Measurements from ENCODE around the gene KIRREL3.

The KIRREL3 gene

DNA sequence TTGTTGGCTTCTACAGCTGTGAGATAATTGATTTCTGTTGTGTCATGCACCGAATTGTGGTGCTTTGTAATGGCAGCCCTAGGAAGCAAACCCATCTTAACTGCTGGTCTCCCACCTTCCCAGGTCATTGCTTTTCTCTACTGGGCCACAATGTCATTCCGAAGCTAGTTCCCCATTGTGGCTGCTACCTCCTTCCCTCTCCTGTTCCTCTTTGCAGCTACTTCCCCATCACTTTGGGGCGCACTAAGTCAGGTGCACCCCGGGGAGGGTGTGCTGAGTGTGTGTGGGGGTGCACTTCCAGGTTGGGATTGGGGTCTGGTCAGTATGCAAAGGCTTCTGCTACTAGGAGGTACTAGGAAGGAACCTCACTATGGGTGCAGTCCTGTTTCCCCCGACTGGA lies 535.8 kb downstream of the KIRREL3 start:
- TF ChIP-seq FOXP2 (optimal IDR thresholded peaks at IDR 0.05; ENCODE audit: control extremely low read depth, extremely low read length, insufficient read depth) (no peak), POLR2AphosphoS5 (IDR thresholded peaks at IDR 0.05; ENCODE audit: borderline replicate concordance, low read depth, low read length) (no peak), EZH2 (IDR thresholded peaks at IDR 0.05) (no peak)
- H3K9ac ChIP-seq (ENCODE audit: insufficient read length): no peak overlapping the region

DNA sequence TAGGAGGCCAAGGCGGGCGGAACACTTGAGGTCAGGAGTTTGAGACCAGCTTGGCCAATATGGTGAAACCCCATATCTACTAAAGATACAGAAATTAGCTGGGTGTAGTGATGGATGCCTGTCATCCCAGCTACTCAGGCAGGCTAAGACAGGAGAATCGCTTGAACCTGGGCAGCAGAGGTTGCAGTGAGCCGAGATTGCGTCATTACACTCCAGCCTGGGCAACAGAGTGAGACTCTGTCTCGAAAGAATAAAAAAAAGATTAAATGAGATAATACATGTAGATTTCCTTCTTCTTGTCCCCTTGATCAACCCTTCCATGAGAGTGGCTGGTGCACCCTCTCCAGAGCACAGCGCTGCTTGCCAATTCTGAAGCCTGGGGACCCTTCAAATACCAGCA lies 538.1 kb downstream of the KIRREL3 start:
- no peak overlapping the region for H3K4me3 ChIP-seq
- no peak overlapping the region for H3K27ac ChIP-seq
- no peaks in the 10 kb centered on the region for H3K36me3 ChIP-seq (ENCODE audit: insufficient read depth, low read length)
- no peaks in the 10 kb centered on the region for H3K9me3 ChIP-seq (ENCODE audit: low read depth, low read length)
- DNase-seq (ENCODE audit: low read depth, low spot score): no peak
- no peak overlapping the region for H3K9ac ChIP-seq (ENCODE audit: insufficient read length)
- TF ChIP-seq POLR2AphosphoS5 (IDR thresholded peaks at IDR 0.05; ENCODE audit: borderline replicate concordance, low read depth, low read length): no peak
- no peak for TF ChIP-seq FOXP2 (optimal IDR thresholded peaks at IDR 0.05; ENCODE audit: control extremely low read depth, extremely low read length, insufficient read depth)
- no peak for TF ChIP-seq EZH2 (IDR thresholded peaks at IDR 0.05)

More for the DNA sequence above, 535.8 kb downstream of the KIRREL3 start:
- no peak for DNase-seq (ENCODE audit: low read depth, low spot score)
- Histone ChIP-seq H3K9me3 (ENCODE audit: low read depth, low read length) (no peaks in the 10 kb centered on the region), H3K36me3 (ENCODE audit: insufficient read depth, low read length) (no peaks in the 10 kb centered on the region), H3K4me3 (no peak overlapping the region), H3K27ac (no peak overlapping the region; the same call in 1 of the 2 replicates)

DNA sequence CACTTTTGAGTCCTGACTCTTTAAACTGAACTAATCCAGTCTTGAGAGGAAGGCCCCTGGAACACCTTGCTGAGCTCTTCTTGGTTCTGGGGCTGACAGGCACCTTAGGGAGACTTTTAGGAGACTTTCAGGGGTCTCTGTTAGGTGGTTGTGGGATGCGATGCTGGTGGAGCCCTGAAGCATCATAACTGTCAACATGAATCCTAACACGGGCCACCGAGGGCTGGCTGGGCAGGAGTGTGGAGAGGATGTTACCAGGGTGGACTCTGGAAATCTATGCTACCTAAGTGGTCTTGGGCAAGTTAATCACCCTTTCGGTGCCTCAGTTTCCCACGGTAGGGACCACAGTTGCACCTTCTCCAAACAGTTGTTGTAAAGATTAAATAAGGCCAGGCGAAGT lies 538.6 kb downstream of the KIRREL3 start:
- no peak for TF ChIP-seq EZH2 (IDR thresholded peaks at IDR 0.05)
- no peak for TF ChIP-seq FOXP2 (optimal IDR thresholded peaks at IDR 0.05; ENCODE audit: control extremely low read depth, extremely low read length, insufficient read depth)
- no peak for TF ChIP-seq POLR2AphosphoS5 (IDR thresholded peaks at IDR 0.05; ENCODE audit: borderline replicate concordance, low read depth, low read length)
- Histone ChIP-seq H3K27ac (no peak overlapping the region), H3K9ac (ENCODE audit: insufficient read length) (no peak overlapping the region), H3K9me3 (ENCODE audit: low read depth, low read length) (no peaks in the 10 kb centered on the region), H3K36me3 (ENCODE audit: insufficient read depth, low read length) (no peaks in the 10 kb centered on the region), H3K4me3 (no peak overlapping the region)
- no peak for DNase-seq (ENCODE audit: low read depth, low spot score)

DNA sequence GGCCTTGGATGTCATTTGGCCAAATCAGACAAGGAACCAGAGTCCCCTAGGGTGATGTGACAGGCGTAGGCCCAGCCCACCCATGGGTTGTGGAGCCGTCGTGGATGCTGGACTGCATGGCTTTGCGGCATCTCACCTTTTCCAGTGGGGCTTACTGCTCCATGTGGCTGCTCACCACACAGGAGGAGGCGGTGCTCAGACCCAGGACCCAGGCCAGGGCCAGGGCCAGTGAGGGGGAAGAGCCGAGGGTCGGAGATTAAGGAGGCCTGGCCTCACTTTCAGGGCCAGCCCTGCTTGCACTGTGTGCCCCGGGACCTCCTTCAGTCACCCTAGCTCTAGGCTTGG lies 539.5 kb downstream of the KIRREL3 start:
- no peak for DNase-seq (ENCODE audit: low read depth, low spot score)
- Histone ChIP-seq H3K36me3 (ENCODE audit: insufficient read depth, low read length) (no peaks in the 10 kb centered on the region), H3K4me3 (no peak overlapping the region), H3K9me3 (ENCODE audit: low read depth, low read length) (no peaks in the 10 kb centered on the region), H3K27ac (no peak overlapping the region), H3K9ac (ENCODE audit: insufficient read length) (no peak overlapping the region)
- TF ChIP-seq POLR2AphosphoS5 (IDR thresholded peaks at IDR 0.05; ENCODE audit: borderline replicate concordance, low read depth, low read length): no peak

DNA sequence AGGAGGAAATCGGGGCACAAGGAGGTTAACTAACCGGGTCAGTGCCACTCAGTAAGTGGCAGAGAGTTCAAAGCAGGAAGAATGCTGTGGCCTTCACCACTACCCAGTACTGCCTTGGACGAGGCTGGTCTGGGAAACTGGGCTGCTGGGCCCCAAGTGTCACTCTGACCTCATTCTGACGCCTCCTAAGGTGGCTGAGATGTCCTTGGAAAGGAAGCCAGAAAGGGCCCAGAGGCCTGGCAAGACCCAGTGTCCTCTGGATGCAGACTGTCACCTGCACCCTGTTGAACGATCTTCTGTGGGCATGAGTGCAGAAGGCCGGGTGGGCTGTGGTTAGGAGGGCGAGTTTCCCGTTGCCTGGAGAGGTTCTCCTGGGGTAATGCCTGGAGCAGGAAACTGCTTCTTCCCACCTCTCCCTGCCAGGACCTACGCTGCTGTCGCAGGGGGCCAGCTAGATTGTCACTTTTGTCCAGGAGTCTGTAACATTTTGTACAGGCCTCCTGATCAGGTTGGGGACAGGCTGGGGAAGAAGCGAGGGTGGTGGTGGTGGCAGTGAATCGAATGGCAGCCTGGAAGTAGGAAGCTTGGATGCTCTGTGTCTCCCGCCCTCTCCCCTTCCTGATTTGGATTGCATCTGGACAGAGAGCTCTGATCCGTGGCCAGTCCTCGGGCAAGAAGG lies 540.0 kb downstream of the KIRREL3 start:
- TF ChIP-seq POLR2AphosphoS5 (IDR thresholded peaks at IDR 0.05; ENCODE audit: borderline replicate concordance, low read depth, low read length): no peak
- TF ChIP-seq EZH2 (IDR thresholded peaks at IDR 0.05): no peak
- no peak for TF ChIP-seq FOXP2 (optimal IDR thresholded peaks at IDR 0.05; ENCODE audit: control extremely low read depth, extremely low read length, insufficient read depth)
- DNase-seq (ENCODE audit: low read depth, low spot score): no peak
- Histone ChIP-seq H3K4me3 (no peak overlapping the region), H3K36me3 (ENCODE audit: insufficient read depth, low read length) (no peaks in the 10 kb centered on the region), H3K9ac (ENCODE audit: insufficient read length) (no peak overlapping the region), H3K9me3 (ENCODE audit: low read depth, low read length) (no peaks in the 10 kb centered on the region), H3K27ac (no peak overlapping the region)

DNA sequence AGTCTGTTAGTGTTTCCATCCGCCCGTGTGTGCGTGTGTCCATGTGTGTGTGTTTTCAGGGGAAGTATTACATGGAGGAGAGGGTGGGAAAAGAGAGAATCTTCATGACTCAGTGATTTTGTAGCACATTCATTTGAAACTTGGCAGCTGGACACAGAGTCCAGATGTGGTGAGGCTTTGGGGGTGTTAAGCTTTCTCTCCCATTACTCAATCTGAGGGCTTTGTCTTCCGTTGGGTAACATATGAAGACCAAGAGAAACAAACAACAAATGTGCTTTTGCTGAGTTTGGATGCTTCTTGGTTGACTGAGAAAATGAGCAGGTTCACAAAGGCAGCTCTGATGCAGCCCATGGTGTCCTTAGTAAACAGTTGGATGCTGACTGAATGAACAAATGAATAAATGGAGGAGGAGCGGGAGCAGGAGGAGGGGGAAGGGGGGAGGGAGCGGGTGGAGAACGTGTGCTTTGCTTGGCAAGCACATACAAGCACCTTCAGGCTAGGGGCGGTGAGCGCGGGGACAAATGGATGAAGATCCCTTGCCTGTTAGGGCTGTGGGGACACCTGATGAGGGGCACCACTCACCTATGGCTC lies 540.8 kb downstream of the KIRREL3 start:
- Histone ChIP-seq H3K36me3 (ENCODE audit: insufficient read depth, low read length) (no peaks in the 10 kb centered on the region), H3K9me3 (ENCODE audit: low read depth, low read length) (no peaks in the 10 kb centered on the region), H3K27ac (no peak overlapping the region), H3K4me3 (no peak overlapping the region), H3K9ac (ENCODE audit: insufficient read length) (no peak overlapping the region)
- DNase-seq (ENCODE audit: low read depth, low spot score): no peak
- TF ChIP-seq FOXP2 (optimal IDR thresholded peaks at IDR 0.05; ENCODE audit: control extremely low read depth, extremely low read length, insufficient read depth) (no peak), EZH2 (IDR thresholded peaks at IDR 0.05) (no peak), POLR2AphosphoS5 (IDR thresholded peaks at IDR 0.05; ENCODE audit: borderline replicate concordance, low read depth, low read length) (no peak)

DNA sequence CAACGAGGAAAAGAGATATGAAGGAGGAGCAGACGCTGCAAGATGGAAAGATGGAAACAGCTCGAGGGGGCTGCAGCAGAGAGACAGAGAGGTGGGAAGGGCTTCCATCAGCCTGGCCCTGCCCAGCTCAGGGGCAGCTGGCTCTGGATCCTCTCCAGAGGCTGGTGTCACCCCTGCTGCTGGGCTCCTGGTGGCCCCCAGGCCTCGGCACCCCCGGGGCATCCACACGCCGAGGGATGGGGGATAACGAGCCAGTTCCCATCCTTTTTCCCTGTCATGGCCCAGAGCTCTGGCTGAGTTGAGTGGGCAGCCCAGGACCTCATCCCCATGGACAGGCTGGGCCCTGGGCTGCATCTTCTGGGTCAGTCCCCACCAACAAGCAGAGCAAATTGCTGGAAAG lies 542.8 kb downstream of the KIRREL3 start:
- no peak overlapping the region for H3K9ac ChIP-seq (ENCODE audit: insufficient read length)
- no peaks in the 10 kb centered on the region for H3K36me3 ChIP-seq (ENCODE audit: insufficient read depth, low read length)
- no peak for DNase-seq (ENCODE audit: low read depth, low spot score)
- H3K27ac ChIP-seq: no peak overlapping the region
- no peak overlapping the region for H3K4me3 ChIP-seq
- H3K9me3 ChIP-seq (ENCODE audit: low read depth, low read length): no peaks in the 10 kb centered on the region
- no peak for TF ChIP-seq POLR2AphosphoS5 (IDR thresholded peaks at IDR 0.05; ENCODE audit: borderline replicate concordance, low read depth, low read length)
- TF ChIP-seq FOXP2 (optimal IDR thresholded peaks at IDR 0.05; ENCODE audit: control extremely low read depth, extremely low read length, insufficient read depth): no peak
- TF ChIP-seq EZH2 (IDR thresholded peaks at IDR 0.05): no peak

DNA sequence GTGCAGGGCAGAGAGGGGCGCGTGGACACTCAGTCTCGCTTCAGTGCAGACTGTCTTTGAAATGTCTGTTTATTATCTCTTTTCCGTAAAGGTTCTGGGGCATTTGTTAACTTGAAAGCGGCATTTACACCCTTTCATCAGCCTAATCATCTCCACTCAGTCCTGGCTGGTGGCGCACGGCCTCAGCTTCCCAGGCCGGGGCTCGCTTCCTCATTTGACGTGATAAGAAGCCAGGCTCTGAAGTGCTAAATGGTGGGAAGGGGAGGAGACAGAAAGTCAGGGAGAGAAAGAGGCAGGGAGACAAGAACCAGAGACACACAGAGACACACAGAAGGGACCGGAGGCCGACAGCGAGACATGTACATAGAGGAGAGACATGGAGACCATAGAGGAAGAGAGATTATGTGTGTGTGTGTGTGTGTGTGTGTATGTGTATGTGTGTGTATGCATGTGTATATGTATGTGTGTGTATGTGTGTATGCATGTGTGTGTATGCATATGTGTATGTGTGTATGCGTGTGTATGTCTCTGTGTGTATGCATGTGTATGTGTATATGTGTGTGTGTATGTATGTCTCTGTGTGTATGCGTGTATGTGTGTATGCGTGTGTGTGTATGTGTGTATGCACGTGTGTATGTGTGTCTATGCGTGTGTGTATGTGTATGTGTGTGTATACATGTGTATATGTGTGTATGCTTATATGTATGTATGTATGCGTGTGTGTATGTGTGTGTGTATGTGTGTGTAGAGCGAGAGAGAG lies 543.6 kb downstream of the KIRREL3 start:
- H3K27ac ChIP-seq: no peak overlapping the region
- no peaks in the 10 kb centered on the region for H3K9me3 ChIP-seq (ENCODE audit: low read depth, low read length)
- TF ChIP-seq EZH2 (IDR thresholded peaks at IDR 0.05): no peak
- TF ChIP-seq FOXP2 (optimal IDR thresholded peaks at IDR 0.05; ENCODE audit: control extremely low read depth, extremely low read length, insufficient read depth): no peak
- TF ChIP-seq POLR2AphosphoS5 (IDR thresholded peaks at IDR 0.05; ENCODE audit: borderline replicate concordance, low read depth, low read length): no peak
- no peak overlapping the region for H3K4me3 ChIP-seq
- H3K9ac ChIP-seq (ENCODE audit: insufficient read length): no peak overlapping the region
- no peak for DNase-seq (ENCODE audit: low read depth, low spot score)
- H3K36me3 ChIP-seq (ENCODE audit: insufficient read depth, low read length): no peaks in the 10 kb centered on the region

All from SK-N-MC (cell line).